Tibial nerve (tissue), 4 donors: Measurements from ENCODE around the gene LAD1. TPM values are rescaled to one million over a fixed set of nuclear protein-coding genes. Genes with fewer than 3 reads are reported as not detected.

Source experiments
- DNase-seq, 2 donors: peaks; one replicate each; pipeline ENCODE4 v3.0.0-alpha.2; 2019; ENCODE audit warnings: low spot score in 2 of 2
- H3K27ac ChIP-seq, 4 donors: fragments of 200-600 bp; sonication (generic) in 3 of 4; one replicate each; pipeline ENCODE4 v1.5.1; 2017 to 2019; ENCODE audit warnings: mild to moderate bottlenecking in 1 of 4
- H3K27me3 ChIP-seq, 2 donors: fragments of 200-600 bp; sonication (generic) in 1 of 2; one replicate each; pipeline versions ENCODE4 v1.5.1 to v1.6.0; 2017 to 2019
- H3K36me3 ChIP-seq, 3 donors: fragments of 200-600 bp; sonication (generic); one replicate each; pipeline ENCODE4 v1.5.1; 2018 to 2019
- H3K4me1 ChIP-seq, 4 donors: fragments of 200-600 bp; sonication (generic) in 3 of 4; one replicate each; pipeline ENCODE4 v1.5.1; 2017 to 2019
- H3K4me3 ChIP-seq, 4 donors: fragments of 200-600 bp; sonication (generic) in 3 of 4; one replicate each; pipeline ENCODE4 v1.5.1; 2017 to 2019; ENCODE audit warnings: mild to moderate bottlenecking in 1 of 4, moderate library complexity in 1 of 4
- H3K9me3 ChIP-seq, 4 donors: fragments of 200-600 bp; sonication (generic) in 3 of 4; one replicate each; pipeline ENCODE4 v1.5.1; 2017 to 2019
- CTCF ChIP-seq, 5 experiments: fragments of 200-600 bp in 3 of 5; fragments of 450-650 bp in 2 of 5; sonication (generic) in 3 of 5; IDR thresholded peaks; one replicate each; pipeline ENCODE4 v1.5.1; 2016 to 2019; ENCODE audit warnings: antibody characterized with exemption in 5 of 5, mild to moderate bottlenecking in 3 of 5, moderate library complexity in 2 of 5
- EP300 ChIP-seq, 2 donors: sonication (generic); formaldehyde crosslinking; IDR thresholded peaks; one replicate each; pipeline ENCODE4 v1.6.1; 2017; ENCODE audit warnings: antibody characterized with exemption in 2 of 2, mild to moderate bottlenecking in 1 of 2
- POLR2A ChIP-seq, 2 donors: fragments of 450-650 bp; IDR thresholded peaks; one replicate each; pipeline ENCODE4 v1.6.1; 2017; ENCODE audit warnings: antibody characterized with exemption in 2 of 2, mild to moderate bottlenecking in 2 of 2, moderate library complexity in 2 of 2
- WGBS, 2 donors: methylation state at CpG; one replicate each; pipeline ENCODE4 v1.1.5; 2018; 5-methylcytosine and 5-hydroxymethylcytosine counted together
- total RNA-seq, 4 donors: library from RNA; depleted of rRNA; stranded (reverse); fragments of >200 nt; gene quantifications; one replicate each; pipeline ENCODE4 v1.1.0, GENCODE V29; 2016

Gene LAD1
- total RNA-seq, 4 donors from 2014 or later, result not detected

- Histone ChIP-seq H3K36me3 (no peaks in the 10 kb centered on the region), H3K27ac (no peak overlapping the region), H3K4me1 (no peaks in the 10 kb centered on the region), H3K4me3 (no peak overlapping the region), H3K9me3 (no peaks in the 10 kb centered on the region), H3K27me3 (no peaks in the 10 kb centered on the region)
- TF ChIP-seq EP300 (IDR thresholded peaks at IDR 0.05) (no peak), POLR2A (IDR thresholded peaks at IDR 0.05) (no peak), CTCF (IDR thresholded peaks at IDR 0.05) (no peak)
- WGBS, 2 donors, result 60 to 77% methylated on average over 6 of the region's 6 CpGs
- DNase-seq, result no peak
Observed at GRCh38 chr1:201423655-201424054, 24.5 kb upstream of the LAD1 start.

GRCh38 chr1:201422436-201423030 is 23.4 kb upstream of the LAD1 start:
- Histone ChIP-seq H3K9me3 (no peaks in the 10 kb centered on the region), H3K27me3 (no peaks in the 10 kb centered on the region), H3K27ac (no peak overlapping the region), H3K36me3 (no peaks in the 10 kb centered on the region), H3K4me1 (no peaks in the 10 kb centered on the region), H3K4me3 (no peak overlapping the region)
- TF ChIP-seq POLR2A (IDR thresholded peaks at IDR 0.05) (no peak), EP300 (IDR thresholded peaks at IDR 0.05) (no peak), CTCF (IDR thresholded peaks at IDR 0.05) (no peak)
- DNase-seq, result no peak
- 64 to 72% methylated on average over 6 of the region's 6 CpGs for WGBS, 2 donors

- H3K27ac ChIP-seq, result no peak overlapping the region
- no peaks in the 10 kb centered on the region for H3K4me1 ChIP-seq
- H3K27me3 ChIP-seq, result no peaks in the 10 kb centered on the region
- H3K36me3 ChIP-seq, result no peaks in the 10 kb centered on the region
- WGBS, 2 donors, result 64 to 66% methylated on average over 3 of the region's 3 CpGs
- no peak for DNase-seq
- no peak overlapping the region for H3K4me3 ChIP-seq
- H3K9me3 ChIP-seq, result no peaks in the 10 kb centered on the region
- TF ChIP-seq POLR2A (IDR thresholded peaks at IDR 0.05) (no peak), EP300 (IDR thresholded peaks at IDR 0.05) (no peak), CTCF (IDR thresholded peaks at IDR 0.05) (no peak)
Observed at GRCh38 chr1:201422026-201422425, 22.9 kb upstream of the LAD1 start.

GRCh38 chr1:201421041-201421440 is 21.9 kb upstream of the LAD1 start:
- Histone ChIP-seq H3K4me3 (no peak overlapping the region), H3K27ac (no peak overlapping the region), H3K27me3 (no peaks in the 10 kb centered on the region), H3K4me1 (no peaks in the 10 kb centered on the region), H3K9me3 (no peaks in the 10 kb centered on the region), H3K36me3 (no peaks in the 10 kb centered on the region)
- TF ChIP-seq CTCF (IDR thresholded peaks at IDR 0.05) (no peak), POLR2A (IDR thresholded peaks at IDR 0.05) (no peak), EP300 (IDR thresholded peaks at IDR 0.05) (no peak)
- DNase-seq, result no peak
- 64 to 70% methylated on average over 7 to 8 of the region's 8 CpGs for WGBS, 2 donors

GRCh38 chr1:201420608-201421002 is 21.5 kb upstream of the LAD1 start:
- Histone ChIP-seq H3K27me3 (no peaks in the 10 kb centered on the region), H3K36me3 (no peaks in the 10 kb centered on the region), H3K9me3 (no peaks in the 10 kb centered on the region), H3K4me3 (no peak overlapping the region), H3K27ac (no peak overlapping the region), H3K4me1 (no peaks in the 10 kb centered on the region)
- no peak for TF ChIP-seq EP300 (IDR thresholded peaks at IDR 0.05)
- no peak for TF ChIP-seq POLR2A (IDR thresholded peaks at IDR 0.05)
- no peak for TF ChIP-seq CTCF (IDR thresholded peaks at IDR 0.05)
- WGBS, 2 donors, result 91 to 95% methylated on average over 7 of the region's 7 CpGs
- no peak for DNase-seq
